GM15510 (cell line): ENCODE data around the gene EDN1.

ENCODE experiments used
- POLR2A ChIP-seq: IDR thresholded peaks from 3 replicates; pipeline ENCODE4 v1.6.1; 2011; ENCODE audit warnings: borderline replicate concordance; ENCODE audit not compliant: insufficient read length; ENCODE audit errors: extremely low read depth

Gene EDN1

GRCh38 chr6:12262236-12263061 lies 27.7 kb upstream of the EDN1 start:
- TF ChIP-seq POLR2A = no peak

GRCh38 chr6:12263403-12263802 lies 26.8 kb upstream of the EDN1 start:
- TF ChIP-seq POLR2A = no peak

GRCh38 chr6:12264671-12265070 lies 25.5 kb upstream of the EDN1 start:
- TF ChIP-seq POLR2A = no peak

- no peak for TF ChIP-seq POLR2A
These were observed 24.9 kb upstream of the EDN1 start for GRCh38 chr6:12265296-12265695.

GRCh38 chr6:12265791-12266190 lies 24.4 kb upstream of the EDN1 start:
- TF ChIP-seq POLR2A = no peak

GRCh38 chr6:12266571-12266970 lies 23.6 kb upstream of the EDN1 start:
- no peak for TF ChIP-seq POLR2A

GRCh38 chr6:12269110-12269509 lies 21.1 kb upstream of the EDN1 start:
- no peak for TF ChIP-seq POLR2A

- TF ChIP-seq POLR2A = no peak
These were observed 19.5 kb upstream of the EDN1 start for GRCh38 chr6:12270551-12271230.

- TF ChIP-seq POLR2A = no peak
These were observed 18.6 kb upstream of the EDN1 start for GRCh38 chr6:12271594-12271993.

GRCh38 chr6:12271997-12272396 lies 18.2 kb upstream of the EDN1 start:
- no peak for TF ChIP-seq POLR2A

- TF ChIP-seq POLR2A = no peak
These were observed 15.1 kb upstream of the EDN1 start for GRCh38 chr6:12275107-12275506.

- TF ChIP-seq POLR2A = no peak
These were observed 13.2 kb upstream of the EDN1 start for GRCh38 chr6:12276930-12277315.

GRCh38 chr6:12277386-12277785 lies 12.8 kb upstream of the EDN1 start:
- TF ChIP-seq POLR2A = no peak

- TF ChIP-seq POLR2A = no peak
These were observed 11.2 kb upstream of the EDN1 start for GRCh38 chr6:12278915-12279314.

GRCh38 chr6:12279322-12280091 lies 10.7 kb upstream of the EDN1 start:
- TF ChIP-seq POLR2A = no peak
